Caco-2 (cell line): ENCODE measurements around the gene PKD2. TPM values are rescaled to one million over a fixed set of nuclear protein-coding genes. Genes with fewer than 3 reads are reported as not detected.
A peak's percentile ranks its signal among the peaks of the same experiment; 100 is the strongest.

Experiments
- BruUV-seq: library from RNA; stranded (reverse); fragments of 400-500 nt; replicated peaks from 2 replicates; lab custom pipeline; 2021; lab: Mats Ljungman, UMichigan
- CTCF ChIA-PET: fragments of 300-600 bp; sonication (Branson Sonifier 250); formaldehyde crosslinking; loops from one replicate; lab custom pipeline; 2022; ENCODE audit warnings: antibody characterized with exemption; lab: Charles Lee
- POLR2A ChIA-PET: fragments of 300-600 bp; sonication (Branson Sonifier 250); formaldehyde crosslinking; loops from one replicate; lab custom pipeline; 2022; ENCODE audit warnings: antibody characterized with exemption; lab: Charles Lee
- DNase-seq, 2 experiments: peaks; one replicate each; pipeline versions ENCODE4 v3.0.0 to v3.0.0-alpha.2; 2020 to 2022
- H3K27me3 ChIP-seq: replicated peaks from 2 replicates; pipeline ENCODE4 v1.6.0; 2011; ENCODE audit warnings: low read length; ENCODE audit not compliant: control insufficient read depth, insufficient read depth
- H3K36me3 ChIP-seq: 2 replicates; pipeline ENCODE4 v1.5.1; 2011; ENCODE audit warnings: low read length; ENCODE audit not compliant: control insufficient read depth, insufficient read depth
- H3K4me1 ChIP-seq: fragments of 250-450 bp; sonication (Bioruptor Pico); 2 replicates; pipeline ENCODE4 v1.5.1; 2020; ENCODE audit warnings: mild to moderate bottlenecking
- H3K4me3 ChIP-seq: 2 replicates; pipeline ENCODE4 v1.5.1; 2011; ENCODE audit warnings: low read depth, mild to moderate bottlenecking, control low read depth, low read length
- H3K9me3 ChIP-seq: fragments of 250-450 bp; sonication (Bioruptor Pico); 2 replicates; pipeline ENCODE4 v1.5.1; 2020; ENCODE audit warnings: mild to moderate bottlenecking, moderate library complexity
- H3K27ac Mint-ChIP-seq: one replicate; pipeline ENCODE4 v1.8.0; 2022; ENCODE audit warnings: mixed read lengths; ENCODE audit not compliant: unreplicated experiment
- H3K27me3 Mint-ChIP-seq: one replicate; pipeline ENCODE4 v1.8.0; 2022; ENCODE audit warnings: mixed read lengths; ENCODE audit not compliant: insufficient read depth, unreplicated experiment
- H3K36me3 Mint-ChIP-seq: one replicate; pipeline ENCODE4 v1.8.0; 2022; ENCODE audit warnings: mild to moderate bottlenecking, mixed read lengths; ENCODE audit not compliant: insufficient read depth, unreplicated experiment
- H3K4me1 Mint-ChIP-seq: one replicate; pipeline ENCODE4 v1.8.0; 2022; ENCODE audit warnings: low read depth, mixed read lengths; ENCODE audit not compliant: unreplicated experiment
- H3K4me3 Mint-ChIP-seq: one replicate; pipeline ENCODE4 v1.8.0; 2022; ENCODE audit warnings: mild to moderate bottlenecking, moderate library complexity, mixed read lengths; ENCODE audit not compliant: unreplicated experiment
- H3K9me3 Mint-ChIP-seq: one replicate; pipeline ENCODE4 v1.8.0; 2022; ENCODE audit warnings: mixed read lengths; ENCODE audit not compliant: unreplicated experiment
- intact Hi-C: fragments of 100-400 bp; cut with micrococcal nuclease; formaldehyde crosslinking; loops from one replicate; pipeline ENCODE4 v1.10.0; 2022; ENCODE audit not compliant: unreplicated experiment
- total RNA-seq: library from RNA; stranded (reverse); gene quantifications from 2 replicates; pipeline ENCODE4 v1.2.3, GENCODE V29; 2022
- TF ChIP-seq, protein P1 (sequence below), 2 experiments: fragments of 200-600 bp in 1 of 2; IDR thresholded peaks; 1 replicate in 1 of 2; 2 replicates in 1 of 2; pipeline versions ENCODE4 v1.5.1 to v1.8.0; 2011 to 2022; ENCODE audit warnings: antibody characterized with exemption in 1 of 2, control low read depth in 1 of 2, inconsistent platforms in 1 of 2, low read depth in 1 of 2, low read length in 1 of 2, mild to moderate bottlenecking in 1 of 2, moderate library complexity in 1 of 2; ENCODE audit not compliant: insufficient read depth in 1 of 2, severe bottlenecking in 1 of 2, unreplicated experiment in 1 of 2

Gene PKD2
- total RNA-seq, 1 experiment from 2014 or later, result 7.3 TPM

DNA sequence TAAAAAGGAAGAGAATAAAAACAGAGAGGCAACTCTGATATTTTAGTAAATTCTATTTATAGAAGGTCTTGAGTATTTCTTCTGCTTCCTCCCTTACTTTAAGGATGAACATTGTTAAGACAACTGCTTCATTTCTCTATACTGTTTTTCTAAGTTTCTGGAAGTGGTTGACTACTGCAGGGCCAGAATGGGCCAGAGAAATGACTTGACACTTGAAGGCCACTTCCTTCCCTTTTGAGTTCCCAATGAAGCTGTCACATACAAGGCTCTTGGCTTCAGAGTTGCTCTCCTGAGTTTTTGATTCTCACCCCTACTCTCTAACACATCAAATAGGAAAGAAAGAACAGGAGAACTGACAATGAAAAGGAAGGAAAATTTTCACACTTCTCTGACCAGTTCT is 37.6 kb downstream of the PKD2 start:
- no peaks in the 10 kb centered on the region for H3K27me3 Mint-ChIP-seq
- Histone ChIP-seq H3K9me3 (no peaks in the 10 kb centered on the region), H3K36me3 (no peaks in the 10 kb centered on the region), H3K4me3 (no peak overlapping the region), H3K27me3 (no peaks in the 10 kb centered on the region), H3K4me1 (peaks cover 7% of the 10 kb centered on the region; the same call in 1 of the 2 replicates)
- BruUV-seq, result no TSS peak
- H3K4me3 Mint-ChIP-seq, result no peak overlapping the region
- H3K36me3 Mint-ChIP-seq, result no peaks in the 10 kb centered on the region
- ChIA-PET POLR2A (no interaction called here), CTCF (no interaction called here)
- H3K4me1 Mint-ChIP-seq, result no peaks in the 10 kb centered on the region
- intact Hi-C loops, result no loop called here
- no peaks in the 10 kb centered on the region for H3K9me3 Mint-ChIP-seq
- no peak overlapping the region for H3K27ac Mint-ChIP-seq
- DNase-seq, result no peak
- TF ChIP-seq, protein P1, sequence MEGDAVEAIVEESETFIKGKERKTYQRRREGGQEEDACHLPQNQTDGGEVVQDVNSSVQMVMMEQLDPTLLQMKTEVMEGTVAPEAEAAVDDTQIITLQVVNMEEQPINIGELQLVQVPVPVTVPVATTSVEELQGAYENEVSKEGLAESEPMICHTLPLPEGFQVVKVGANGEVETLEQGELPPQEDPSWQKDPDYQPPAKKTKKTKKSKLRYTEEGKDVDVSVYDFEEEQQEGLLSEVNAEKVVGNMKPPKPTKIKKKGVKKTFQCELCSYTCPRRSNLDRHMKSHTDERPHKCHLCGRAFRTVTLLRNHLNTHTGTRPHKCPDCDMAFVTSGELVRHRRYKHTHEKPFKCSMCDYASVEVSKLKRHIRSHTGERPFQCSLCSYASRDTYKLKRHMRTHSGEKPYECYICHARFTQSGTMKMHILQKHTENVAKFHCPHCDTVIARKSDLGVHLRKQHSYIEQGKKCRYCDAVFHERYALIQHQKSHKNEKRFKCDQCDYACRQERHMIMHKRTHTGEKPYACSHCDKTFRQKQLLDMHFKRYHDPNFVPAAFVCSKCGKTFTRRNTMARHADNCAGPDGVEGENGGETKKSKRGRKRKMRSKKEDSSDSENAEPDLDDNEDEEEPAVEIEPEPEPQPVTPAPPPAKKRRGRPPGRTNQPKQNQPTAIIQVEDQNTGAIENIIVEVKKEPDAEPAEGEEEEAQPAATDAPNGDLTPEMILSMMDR (IDR thresholded peaks at IDR 0.05; ENCODE audit: insufficient read depth in 1 of 2, low read depth in 1 of 2, low read length in 1 of 2, severe bottlenecking in 1 of 2, unreplicated experiment in 1 of 2), result no peak

DNA sequence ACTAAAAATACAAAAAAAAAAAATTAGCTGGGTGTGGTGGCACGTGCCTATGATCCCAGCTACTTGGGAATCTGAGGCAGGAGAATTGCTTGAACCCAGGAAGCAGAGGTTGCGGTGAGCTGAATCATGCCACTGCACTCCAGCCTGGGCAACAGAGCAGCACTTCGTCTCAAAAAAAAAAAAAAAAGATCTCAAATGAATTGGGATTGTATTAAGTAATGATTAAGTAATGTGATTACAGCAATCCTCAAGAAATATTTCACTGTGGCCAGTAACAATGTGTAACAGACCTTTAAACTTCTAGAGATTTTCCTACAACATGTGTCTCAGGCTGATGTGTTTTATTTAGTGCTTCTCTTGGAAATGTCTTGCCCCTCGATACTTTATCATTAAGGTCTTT is 46.8 kb downstream of the PKD2 start:
- Histone ChIP-seq H3K9me3 (no peaks in the 10 kb centered on the region), H3K4me1 (no peaks in the 10 kb centered on the region), H3K36me3 (no peaks in the 10 kb centered on the region), H3K4me3 (no peak overlapping the region), H3K27me3 (no peaks in the 10 kb centered on the region)
- ChIA-PET CTCF (interaction anchor here (0.6 to 1.2 kb wide), 13 partner anchors 20 to 461 kb away, joined by 3 to 37 read pairs (median 4); no protein-coding TSS in a partner anchor), POLR2A (interaction anchor here (0.6 kb wide), 1 partner anchor 122 kb away, joined by 9 read pairs; no protein-coding TSS in a partner anchor)
- peaks cover 6% of the 10 kb centered on the region for H3K4me1 Mint-ChIP-seq
- intact Hi-C loops, result loop anchor here (2.0 kb wide), 2 partner anchors 53 to 461 kb away; no protein-coding TSS in a partner anchor
- H3K4me3 Mint-ChIP-seq, result no peak overlapping the region
- BruUV-seq, result no TSS peak
- H3K27me3 Mint-ChIP-seq, result no peaks in the 10 kb centered on the region
- TF ChIP-seq, protein P1 (IDR thresholded peaks at IDR 0.05; ENCODE audit: insufficient read depth in 1 of 2, low read depth in 1 of 2, low read length in 1 of 2, severe bottlenecking in 1 of 2, unreplicated experiment in 1 of 2), result no peak
- peaks cover 6% of the 10 kb centered on the region for H3K36me3 Mint-ChIP-seq
- no peaks in the 10 kb centered on the region for H3K9me3 Mint-ChIP-seq
- no peak for DNase-seq
- H3K27ac Mint-ChIP-seq, result no peak overlapping the region

DNA sequence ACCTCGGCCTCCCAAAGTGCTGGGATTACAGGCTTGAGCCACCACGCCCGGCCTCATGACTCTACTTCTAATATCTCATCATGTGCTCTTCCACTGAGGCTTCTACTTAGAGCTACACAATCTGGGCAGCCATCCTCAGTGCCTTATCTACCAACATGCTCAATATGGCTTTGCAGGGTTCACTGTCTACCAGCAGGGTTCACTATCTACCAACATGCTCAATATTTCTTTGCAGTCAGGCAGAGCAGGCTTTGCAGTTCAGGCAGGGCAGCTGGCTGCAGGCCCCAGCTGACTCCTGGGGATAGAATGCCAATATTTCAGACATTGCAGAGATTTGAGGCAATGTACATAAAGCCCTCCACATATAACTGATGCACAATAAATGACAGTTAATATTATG is 47.5 kb downstream of the PKD2 start:
- no TSS peak for BruUV-seq
- Histone ChIP-seq H3K27me3 (no peaks in the 10 kb centered on the region), H3K36me3 (no peaks in the 10 kb centered on the region), H3K9me3 (no peaks in the 10 kb centered on the region), H3K4me1 (no peaks in the 10 kb centered on the region), H3K4me3 (no peak overlapping the region)
- ChIA-PET CTCF (interaction anchor here (0.6 to 1.2 kb wide), 15 partner anchors 20 to 460 kb away, joined by 3 to 37 read pairs (median 3); no protein-coding TSS in a partner anchor), POLR2A (interaction anchor here (0.5 kb wide), 1 partner anchor 620 kb away, joined by 4 read pairs; no protein-coding TSS in a partner anchor)
- H3K4me3 Mint-ChIP-seq, result no peak overlapping the region
- peaks cover 6% of the 10 kb centered on the region for H3K36me3 Mint-ChIP-seq
- TF ChIP-seq, protein P1 (IDR thresholded peaks at IDR 0.05; ENCODE audit: insufficient read depth in 1 of 2, low read depth in 1 of 2, low read length in 1 of 2, severe bottlenecking in 1 of 2, unreplicated experiment in 1 of 2), result peak; percentile 63 to 80
- H3K9me3 Mint-ChIP-seq, result no peaks in the 10 kb centered on the region
- peaks cover 6% of the 10 kb centered on the region for H3K4me1 Mint-ChIP-seq
- H3K27ac Mint-ChIP-seq, result no peak overlapping the region
- intact Hi-C loops, result loop anchor here (1.0 to 5.0 kb wide), 5 partner anchors 22 to 460 kb away; no protein-coding TSS in a partner anchor
- DNase-seq, result peak; percentile 71
- H3K27me3 Mint-ChIP-seq, result no peaks in the 10 kb centered on the region
